LNCaP clone FGC (cell line): ENCODE results near the gene EIF2B1.

Experiments used
- DNase-seq: peaks from one replicate; pipeline ENCODE4 v3.0.0-alpha.2; 2011; ENCODE audit warnings: low read depth
- H3K4me3 ChIP-seq: 2 replicates; pipeline ENCODE4 v1.5.1; 2011; ENCODE audit warnings: mild to moderate bottlenecking, low read depth, low read length, control low read depth
- TF ChIP-seq, protein P1 (sequence below): IDR thresholded peaks from 2 replicates; pipeline ENCODE4 v1.5.1; 2012; ENCODE audit warnings: mild to moderate bottlenecking; ENCODE audit not compliant: control insufficient read depth, insufficient read depth; ENCODE audit errors: extremely low read depth

The EIF2B1 gene

DNA sequence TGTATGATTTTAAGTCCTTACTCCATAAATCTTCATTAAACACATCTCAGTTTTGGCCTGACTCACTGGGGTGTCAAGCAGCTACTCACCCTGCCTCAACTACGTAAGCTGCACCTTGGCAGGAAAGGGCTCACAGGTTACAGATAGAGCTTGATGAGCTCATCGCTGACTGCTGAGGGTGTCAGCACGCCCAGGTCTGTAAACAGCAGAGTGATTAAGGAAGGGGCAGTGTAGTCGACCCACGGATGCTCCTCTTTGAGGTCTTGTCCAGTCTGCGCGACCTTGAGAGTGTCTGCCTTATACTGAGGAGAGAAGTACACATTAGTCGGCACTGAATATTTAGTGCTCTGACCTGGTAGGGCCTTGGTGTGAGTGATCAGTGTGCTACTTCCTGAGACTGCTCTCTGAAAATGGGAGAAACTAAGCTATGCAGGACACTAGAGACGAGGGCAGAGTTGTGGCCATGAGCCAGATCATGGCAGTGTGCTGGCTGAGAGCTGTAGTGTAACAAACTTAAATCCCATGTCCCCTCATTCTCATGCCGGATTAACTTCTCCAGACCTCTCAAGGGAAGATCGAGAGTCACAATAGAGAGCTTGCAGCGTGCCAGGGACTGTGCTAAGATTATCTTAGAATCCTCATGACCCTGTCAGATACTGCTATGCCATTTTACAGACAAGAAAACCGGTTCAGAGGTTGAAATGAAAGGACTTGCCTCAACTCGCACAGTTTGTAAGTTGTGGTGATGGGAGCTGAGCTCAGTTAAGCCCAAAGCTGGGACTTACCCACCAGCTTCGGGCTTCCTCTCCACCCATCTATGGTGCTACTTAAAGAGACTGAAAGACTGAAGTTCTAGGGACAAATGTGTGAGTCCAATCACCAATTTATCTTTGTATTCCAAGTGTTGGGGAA lies 11.6 kb downstream of the EIF2B1 start:
- H3K4me3 ChIP-seq, result no peak overlapping the region
- DNase-seq, result no peak
- TF ChIP-seq, protein P1, sequence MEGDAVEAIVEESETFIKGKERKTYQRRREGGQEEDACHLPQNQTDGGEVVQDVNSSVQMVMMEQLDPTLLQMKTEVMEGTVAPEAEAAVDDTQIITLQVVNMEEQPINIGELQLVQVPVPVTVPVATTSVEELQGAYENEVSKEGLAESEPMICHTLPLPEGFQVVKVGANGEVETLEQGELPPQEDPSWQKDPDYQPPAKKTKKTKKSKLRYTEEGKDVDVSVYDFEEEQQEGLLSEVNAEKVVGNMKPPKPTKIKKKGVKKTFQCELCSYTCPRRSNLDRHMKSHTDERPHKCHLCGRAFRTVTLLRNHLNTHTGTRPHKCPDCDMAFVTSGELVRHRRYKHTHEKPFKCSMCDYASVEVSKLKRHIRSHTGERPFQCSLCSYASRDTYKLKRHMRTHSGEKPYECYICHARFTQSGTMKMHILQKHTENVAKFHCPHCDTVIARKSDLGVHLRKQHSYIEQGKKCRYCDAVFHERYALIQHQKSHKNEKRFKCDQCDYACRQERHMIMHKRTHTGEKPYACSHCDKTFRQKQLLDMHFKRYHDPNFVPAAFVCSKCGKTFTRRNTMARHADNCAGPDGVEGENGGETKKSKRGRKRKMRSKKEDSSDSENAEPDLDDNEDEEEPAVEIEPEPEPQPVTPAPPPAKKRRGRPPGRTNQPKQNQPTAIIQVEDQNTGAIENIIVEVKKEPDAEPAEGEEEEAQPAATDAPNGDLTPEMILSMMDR, result no peak

DNA sequence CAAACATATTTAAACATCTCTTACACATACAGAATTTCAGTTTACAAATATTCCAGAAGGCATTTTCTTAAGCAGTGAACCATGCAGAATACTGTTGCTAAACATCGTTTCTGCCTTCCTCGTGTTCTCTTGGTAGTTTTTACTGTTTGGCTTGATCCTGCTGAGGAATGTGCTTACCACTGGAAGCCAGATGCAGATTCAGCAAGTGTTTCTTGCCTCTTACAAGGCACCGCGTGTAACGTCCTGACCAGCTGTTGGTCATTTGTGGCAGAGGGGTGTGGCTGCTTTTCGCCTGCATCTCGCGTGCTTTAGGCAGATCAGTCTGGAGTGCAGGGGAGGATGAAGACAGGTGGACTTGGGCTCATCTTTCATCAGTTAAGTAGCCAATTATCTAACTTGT lies 12.4 kb downstream of the EIF2B1 start:
- H3K4me3 ChIP-seq, result no peak overlapping the region
- TF ChIP-seq, protein P1, result no peak
- no peak for DNase-seq

DNA sequence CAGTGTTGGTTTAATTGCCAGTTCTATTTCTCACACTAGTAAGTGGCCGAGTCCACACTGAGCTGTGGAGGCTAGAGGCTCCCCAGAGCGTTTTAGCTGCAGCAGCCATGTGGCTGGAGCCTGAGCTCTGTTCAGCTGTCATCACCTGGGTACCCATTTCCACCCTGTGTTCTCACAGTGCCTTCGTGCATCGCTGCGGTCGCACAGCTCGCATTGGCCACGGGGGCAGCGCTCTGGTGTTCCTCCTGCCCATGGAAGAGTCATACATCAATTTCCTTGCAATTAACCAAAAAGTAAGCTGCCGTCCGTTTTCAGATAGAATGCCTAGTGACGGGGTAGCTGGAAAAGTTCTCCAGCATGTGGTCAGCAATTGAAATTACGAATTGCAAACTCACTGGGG lies 15.9 kb downstream of the EIF2B1 start:
- TF ChIP-seq, protein P1, result no peak
- DNase-seq, result no peak
- no peak overlapping the region for H3K4me3 ChIP-seq

- no peak for DNase-seq
- TF ChIP-seq, protein P1, result no peak
- H3K4me3 ChIP-seq, result no peak overlapping the region
Observed at GRCh38 chr12:123617144-123617543, 16.3 kb downstream of the EIF2B1 start.

GRCh38 chr12:123614531-123614930 lies 19.0 kb downstream of the EIF2B1 start:
- TF ChIP-seq, protein P1, result no peak
- H3K4me3 ChIP-seq, result no peak overlapping the region
- DNase-seq, result no peak

DNA sequence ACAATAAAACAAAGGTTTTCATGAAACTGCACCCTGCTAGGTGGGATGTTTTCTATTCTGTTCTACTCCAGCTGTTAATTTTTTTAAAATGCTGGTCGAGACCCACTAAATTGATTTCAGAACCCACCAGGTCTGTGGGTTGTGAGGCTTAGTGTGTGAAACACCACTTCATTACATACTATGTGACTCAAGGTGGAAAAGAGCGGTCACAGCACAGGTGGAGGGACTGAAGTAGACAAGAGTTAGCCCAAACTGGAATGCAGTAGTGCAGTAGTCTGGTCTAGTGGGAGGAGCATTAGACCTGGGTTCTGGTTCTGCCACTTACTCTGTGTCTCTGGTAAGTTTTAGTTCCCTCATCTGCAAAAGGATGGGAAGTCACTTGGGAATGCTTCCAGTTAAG lies 19.4 kb downstream of the EIF2B1 start:
- TF ChIP-seq, protein P1, result no peak
- DNase-seq, result no peak
- H3K4me3 ChIP-seq, result no peak overlapping the region
